ENCODE results near the gene PDGFRA.

Gene PDGFRA

DNA sequence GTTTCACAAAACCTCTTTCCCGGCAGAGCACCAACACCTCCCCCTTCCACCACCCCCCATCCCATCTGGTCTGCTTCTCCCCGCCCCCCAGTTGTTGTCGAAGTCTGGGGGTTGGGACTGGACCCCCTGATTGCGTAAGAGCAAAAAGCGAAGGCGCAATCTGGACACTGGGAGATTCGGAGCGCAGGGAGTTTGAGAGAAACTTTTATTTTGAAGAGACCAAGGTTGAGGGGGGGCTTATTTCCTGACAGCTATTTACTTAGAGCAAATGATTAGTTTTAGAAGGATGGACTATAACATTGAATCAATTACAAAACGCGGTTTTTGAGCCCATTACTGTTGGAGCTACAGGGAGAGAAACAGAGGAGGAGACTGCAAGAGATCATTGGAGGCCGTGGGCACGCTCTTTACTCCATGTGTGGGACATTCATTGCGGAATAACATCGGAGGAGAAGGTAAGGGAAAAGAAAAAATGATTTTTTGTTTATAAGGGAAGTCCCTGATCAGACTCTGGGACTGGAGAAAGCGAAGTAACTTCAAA, at the start of gene PDGFRA:
Gene PDGFRA (plus strand): TSS at position 333 of the 541 bp plus-strand sequence. CDS start 29,476 bp downstream, outside the sequence.
- peak; percentile 94 for DNase-seq

GRCh38 chr4:54184581-54184980, 44.5 kb upstream of the PDGFRA start:
- DNase-seq = no peak

- no peak for DNase-seq
Measured at GRCh38 chr4:54185044-54185780, 43.9 kb upstream of the PDGFRA start.

GRCh38 chr4:54185866-54186265, 43.2 kb upstream of the PDGFRA start:
- no peak for DNase-seq

DNA sequence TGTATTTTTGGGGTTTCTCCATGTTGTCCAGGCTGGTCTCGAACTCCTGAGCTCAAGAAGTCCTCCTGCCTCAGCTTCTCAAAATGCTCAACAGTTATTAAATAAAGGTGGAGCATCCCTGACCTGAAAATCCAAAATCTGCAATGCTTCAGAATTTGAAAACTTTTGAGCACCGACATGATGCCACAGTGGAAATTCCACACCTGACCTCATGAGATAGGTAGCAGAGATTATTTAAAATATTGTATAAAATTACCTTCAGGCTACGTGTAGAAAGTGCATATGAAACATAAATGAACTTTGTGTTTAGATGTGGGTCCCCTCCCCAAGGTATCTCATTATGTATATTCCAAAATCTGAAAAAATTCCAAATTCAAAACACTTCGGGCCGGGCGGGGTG, 42.7 kb upstream of the PDGFRA start:
- DNase-seq = no peak

- no peak for DNase-seq
Measured at GRCh38 chr4:54187148-54187547, 41.9 kb upstream of the PDGFRA start.

DNA sequence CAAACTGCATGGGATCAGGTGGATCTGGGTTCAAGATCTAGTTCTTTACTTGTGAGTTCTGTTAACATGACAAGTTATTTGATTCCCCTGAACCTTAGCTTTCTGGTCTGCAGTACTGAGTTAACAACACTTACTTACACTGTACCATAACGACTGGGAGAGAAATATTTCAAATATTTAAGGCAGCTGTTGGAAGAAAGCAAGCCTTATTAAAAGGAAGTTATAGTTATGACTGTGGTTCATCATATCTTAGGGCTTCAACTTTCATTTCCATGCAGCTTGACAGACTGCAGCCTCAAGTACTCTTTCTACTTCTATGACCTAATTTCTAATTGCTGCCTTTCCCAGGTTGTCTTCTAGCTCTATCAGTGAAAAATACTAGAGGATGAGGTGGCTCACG, 40.0 kb upstream of the PDGFRA start:
- no peak for DNase-seq

GRCh38 chr4:54192811-54193210, 36.3 kb upstream of the PDGFRA start:
- DNase-seq = no peak

DNA sequence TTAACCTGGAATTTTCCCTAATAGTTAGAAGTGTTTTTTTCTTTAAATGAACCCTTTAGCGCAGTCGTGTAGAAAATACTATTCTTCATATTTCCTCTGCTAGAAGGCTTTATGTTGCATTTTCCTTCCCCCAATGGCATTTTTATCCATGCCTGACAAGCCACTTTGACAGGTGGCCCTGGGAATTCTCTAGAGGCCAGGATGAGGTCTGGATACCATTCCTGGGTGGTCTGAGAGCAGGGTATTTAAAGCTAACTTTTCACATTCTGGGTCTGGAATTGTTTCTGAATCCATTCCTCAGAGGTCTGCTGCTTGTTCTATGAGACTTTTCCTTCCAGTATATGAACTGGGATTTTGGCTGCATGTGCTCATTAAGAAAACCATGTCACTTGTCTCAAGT, 31.2 kb upstream of the PDGFRA start:
- no peak for DNase-seq

GRCh38 chr4:54199919-54200318, 29.2 kb upstream of the PDGFRA start:
- no peak for DNase-seq

- no peak for DNase-seq
Measured at GRCh38 chr4:54209617-54210016, 19.5 kb upstream of the PDGFRA start.

GRCh38 chr4:54213001-54213400, 16.1 kb upstream of the PDGFRA start:
- DNase-seq = no peak

- DNase-seq = no peak
Measured at GRCh38 chr4:54213761-54214160, 15.3 kb upstream of the PDGFRA start.

DNA sequence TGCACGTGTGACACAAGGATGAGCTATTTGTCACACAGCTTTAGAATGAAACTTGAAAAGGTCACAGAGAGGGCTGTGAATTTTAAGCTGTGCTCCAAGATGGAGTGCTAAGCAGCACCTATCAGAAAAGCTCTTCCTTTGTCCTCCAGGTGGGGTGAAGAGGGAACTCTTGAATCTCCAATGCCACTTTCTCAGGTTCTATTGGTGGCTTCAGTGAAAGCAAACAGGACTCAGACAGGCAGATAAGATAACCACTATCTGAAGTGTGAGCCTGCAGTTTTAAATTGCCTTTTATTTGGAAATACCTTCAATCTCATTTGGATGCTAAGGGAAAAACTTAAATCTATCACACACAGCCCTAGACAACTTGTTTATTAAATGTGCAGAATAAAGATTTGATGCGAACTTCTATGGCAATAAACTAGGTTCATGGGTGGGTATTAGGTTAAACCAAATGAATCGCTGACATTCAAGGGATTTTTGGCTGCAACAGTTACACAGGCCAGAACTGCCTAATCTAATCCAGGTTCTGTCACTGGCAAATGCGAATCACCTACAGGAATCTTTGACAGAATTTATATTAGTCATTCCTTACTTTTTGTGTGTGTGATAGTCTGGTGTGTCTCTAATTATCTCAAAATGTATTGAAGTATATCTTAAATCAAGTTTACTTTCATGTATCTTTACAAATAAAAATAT, 13.6 kb upstream of the PDGFRA start:
- DNase-seq = no peak

GRCh38 chr4:54217642-54218495, 11.2 kb upstream of the PDGFRA start:
- DNase-seq = peak; percentile 94

DNA sequence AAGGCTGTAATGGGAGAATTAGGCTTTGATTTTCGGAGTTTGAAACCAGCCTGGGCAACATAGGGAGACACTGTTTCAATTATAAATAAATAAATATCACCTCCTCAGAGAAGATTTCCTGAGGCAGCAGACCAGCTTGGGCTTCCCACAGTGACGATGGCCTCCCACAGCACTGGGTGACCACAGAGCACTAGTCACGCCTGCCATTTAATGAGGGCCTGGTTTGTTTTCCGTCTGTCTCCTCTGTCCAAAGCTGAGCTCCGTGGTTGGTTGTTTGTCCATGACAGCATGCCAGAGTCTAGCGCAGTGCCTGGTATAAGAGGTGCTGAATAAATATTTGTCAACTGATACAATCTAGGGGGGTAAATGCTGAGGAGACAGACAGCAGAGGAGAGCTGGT, 10.4 kb upstream of the PDGFRA start:
- DNase-seq = no peak

GRCh38 chr4:54224996-54225597, 4.0 kb upstream of the PDGFRA start:
- DNase-seq = peak; percentile 79

- DNase-seq = peak; percentile 57
Measured at GRCh38 chr4:54225598-54226403, 3.3 kb upstream of the PDGFRA start.

DNA sequence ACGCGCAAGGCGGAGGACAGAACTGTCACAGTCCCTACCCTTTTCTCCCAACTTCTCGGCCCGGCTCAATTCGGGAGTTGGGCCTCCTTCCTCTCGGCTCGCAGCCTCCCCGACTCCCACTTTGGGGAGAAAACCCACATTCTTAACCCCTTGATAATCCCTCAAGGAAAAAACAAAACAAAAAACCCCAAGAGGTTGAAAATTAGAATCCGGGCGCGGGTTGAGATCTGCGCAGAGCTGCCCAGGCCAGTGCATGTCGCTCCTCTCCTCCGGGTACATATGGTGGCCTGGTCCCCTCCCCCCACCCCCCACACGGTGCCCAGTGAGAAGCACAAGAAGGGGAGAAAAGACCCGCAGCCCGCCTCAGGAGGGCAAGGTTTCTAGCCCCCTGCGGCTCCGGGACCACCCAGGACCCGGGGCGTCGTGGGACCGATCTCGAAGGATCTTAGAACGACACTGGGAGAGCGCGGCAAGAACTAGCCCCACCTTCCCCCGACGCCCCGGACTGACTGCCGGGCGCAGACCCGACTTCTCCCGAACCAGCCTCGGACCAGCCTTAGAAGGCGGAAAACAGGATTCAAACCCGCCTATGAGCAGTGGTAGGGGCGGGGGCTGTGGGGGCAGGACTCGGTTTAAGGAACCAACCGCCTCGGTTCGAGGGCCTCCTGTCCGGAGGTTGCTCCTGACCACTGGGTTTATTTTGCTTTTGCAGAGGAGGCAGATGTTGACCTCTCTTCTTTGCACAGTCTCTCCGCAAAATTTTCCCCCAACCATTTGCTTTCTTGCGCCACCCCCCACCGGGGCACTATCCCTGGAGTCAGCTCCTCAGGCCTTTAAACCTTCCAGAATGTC, 2.5 kb upstream of the PDGFRA start:
- peak; percentile 90 for DNase-seq

- peak; percentile 80 for DNase-seq
Measured at GRCh38 chr4:54227256-54228055, 1.6 kb upstream of the PDGFRA start.
